HEK293 (cell line): Measurements from ENCODE around the gene RILPL2.

Experiments
- ATF2 ChIP-seq: fragments of 450-650 bp; formaldehyde crosslinking; IDR thresholded peaks from 2 replicates; pipeline ENCODE4 v1.5.1; 2016; ENCODE audit warnings: missing biosample characterization, missing genetic modification characterization, low read depth
- CTCF ChIP-seq: fragments of 450-650 bp; formaldehyde crosslinking; IDR thresholded peaks from 2 replicates; pipeline ENCODE4 v1.5.1; 2016; ENCODE audit warnings: missing biosample characterization, missing genetic modification characterization
- REST ChIP-seq: fragments of 450-650 bp; formaldehyde crosslinking; IDR thresholded peaks from 2 replicates; pipeline ENCODE4 v1.5.1; 2016; ENCODE audit warnings: missing biosample characterization, missing genetic modification characterization
- ZBTB10 ChIP-seq: fragments of 450-650 bp; formaldehyde crosslinking; IDR thresholded peaks from 2 replicates; pipeline ENCODE4 v1.5.1; 2016; ENCODE audit warnings: missing biosample characterization, missing genetic modification characterization
- ZNF10 ChIP-seq: fragments of 450-650 bp; formaldehyde crosslinking; IDR thresholded peaks from 2 replicates; pipeline ENCODE4 v1.5.1; 2017; ENCODE audit warnings: missing biosample characterization, missing genetic modification characterization
- ZNF121 ChIP-seq: fragments of 450-650 bp; formaldehyde crosslinking; IDR thresholded peaks from 2 replicates; pipeline ENCODE4 v1.5.1; 2016; ENCODE audit warnings: missing biosample characterization, missing genetic modification characterization
- ZNF175 ChIP-seq: fragments of 450-650 bp; formaldehyde crosslinking; IDR thresholded peaks from 2 replicates; pipeline ENCODE4 v1.5.1; 2016; ENCODE audit warnings: missing biosample characterization, missing genetic modification characterization
- ZNF18 ChIP-seq: fragments of 450-650 bp; formaldehyde crosslinking; IDR thresholded peaks from 2 replicates; pipeline ENCODE4 v1.5.1; 2016; ENCODE audit warnings: missing biosample characterization, missing genetic modification characterization
- ZNF202 ChIP-seq: fragments of 450-650 bp; formaldehyde crosslinking; IDR thresholded peaks from 2 replicates; pipeline ENCODE4 v1.5.1; 2016; ENCODE audit warnings: missing biosample characterization, missing genetic modification characterization, borderline replicate concordance
- ZNF248 ChIP-seq: fragments of 450-650 bp; formaldehyde crosslinking; IDR thresholded peaks from 2 replicates; pipeline ENCODE4 v1.5.1; 2017; ENCODE audit warnings: missing biosample characterization, missing genetic modification characterization
- ZNF366 ChIP-seq: fragments of 450-650 bp; formaldehyde crosslinking; conservative IDR thresholded peaks from 2 replicates; pipeline ENCODE4 v1.5.1; 2016; ENCODE audit warnings: missing biosample characterization, missing genetic modification characterization
- ZNF624 ChIP-seq: fragments of 450-650 bp; formaldehyde crosslinking; IDR thresholded peaks from 2 replicates; pipeline ENCODE4 v1.5.1; 2017; ENCODE audit warnings: missing biosample characterization, missing genetic modification characterization
- ZNF629 ChIP-seq: fragments of 450-650 bp; formaldehyde crosslinking; IDR thresholded peaks from 2 replicates; pipeline ENCODE4 v1.5.1; 2017; ENCODE audit warnings: missing biosample characterization, missing genetic modification characterization
- ZNF76 ChIP-seq: fragments of 450-650 bp; formaldehyde crosslinking; IDR thresholded peaks from 2 replicates; pipeline ENCODE4; 2016; ENCODE audit warnings: low read depth, missing biosample characterization, missing genetic modification characterization, borderline replicate concordance

- no peak for TF ChIP-seq ZNF366 (tag by site-specific recombination)
- TF ChIP-seq ZNF624 (tag by site-specific recombination), result no peak
- no peak for TF ChIP-seq CTCF (tag by site-specific recombination)
- no peak for TF ChIP-seq ZNF121 (tag by site-specific recombination)
- TF ChIP-seq ZBTB10 (tag by site-specific recombination), result no peak
- no peak for TF ChIP-seq ZNF629 (tag by site-specific recombination)
- TF ChIP-seq REST (tag by site-specific recombination), result no peak
- TF ChIP-seq ATF2 (tag by site-specific recombination), result no peak
- TF ChIP-seq ZNF248 (tag by site-specific recombination), result no peak
- no peak for TF ChIP-seq ZNF175 (tag by site-specific recombination)
- TF ChIP-seq ZNF76, result no peak
- TF ChIP-seq ZNF202 (tag by site-specific recombination), result no peak
- no peak for TF ChIP-seq ZNF10 (tag by site-specific recombination)
- TF ChIP-seq ZNF18 (tag by site-specific recombination), result no peak
Observed at GRCh38 chr12:123410041-123410412, 26.5 kb downstream of the RILPL2 start.
